Fibroblast of lung (primary cell): ENCODE data around the gene NTN4. TPM values are rescaled to one million over a fixed set of nuclear protein-coding genes. Genes with fewer than 3 reads are reported as not detected.

Source experiments
- DNase-seq, 2 donors: peaks; one replicate each; pipeline versions ENCODE4 v3.0.0 to v3.0.0-alpha.2; 2010; ENCODE audit warnings: low read depth in 2 of 2
- H2AFZ ChIP-seq: 2 replicates; pipeline ENCODE4 v1.5.1; 2012; ENCODE audit warnings: low read length, control low read depth, inconsistent platforms
- H3K27ac ChIP-seq: 2 replicates; pipeline ENCODE4 v1.5.1; 2011; ENCODE audit warnings: low read length, control low read depth; ENCODE audit not compliant: insufficient read depth
- H3K27me3 ChIP-seq: 2 replicates; pipeline ENCODE4 v1.5.1; 2011; ENCODE audit warnings: mild to moderate bottlenecking, low read length; ENCODE audit not compliant: control insufficient read depth, insufficient read depth
- H3K36me3 ChIP-seq: 2 replicates; pipeline ENCODE4 v1.5.1; 2011; ENCODE audit warnings: low read length; ENCODE audit not compliant: control insufficient read depth, insufficient read depth
- H3K4me1 ChIP-seq: 2 replicates; pipeline ENCODE4 v1.5.1; 2011; ENCODE audit warnings: low read length; ENCODE audit not compliant: control insufficient read depth, insufficient read depth; ENCODE audit errors: extremely low read depth
- H3K4me2 ChIP-seq: 2 replicates; pipeline ENCODE4 v1.5.1; 2011; ENCODE audit warnings: low read length, control low read depth; ENCODE audit not compliant: insufficient read depth; ENCODE audit errors: extremely low read depth
- H3K4me3 ChIP-seq, 4 experiments: fragments of 200-600 bp in 1 of 4; sonication (generic) in 1 of 4; replicated peaks in 1 of 4; 2 replicates each; pipeline ENCODE4 v1.5.1; 2011 to 2016; ENCODE audit warnings: low read length in 4 of 4, low read depth in 3 of 4, mild to moderate bottlenecking in 3 of 4, control low read depth in 2 of 4, inconsistent platforms in 1 of 4, mixed read lengths in 1 of 4; ENCODE audit not compliant: insufficient read depth in 1 of 4; ENCODE audit errors: control extremely low read depth in 1 of 4
- H3K79me2 ChIP-seq: 2 replicates; pipeline ENCODE4 v1.5.1; 2012; ENCODE audit warnings: mild to moderate bottlenecking, low read length, inconsistent platforms; ENCODE audit not compliant: control insufficient read depth, insufficient read depth
- H3K9ac ChIP-seq: 2 replicates; pipeline ENCODE4 v1.5.1; 2011; ENCODE audit warnings: mild to moderate bottlenecking, low read length, control low read depth; ENCODE audit not compliant: insufficient read depth
- H3K9me3 ChIP-seq: 2 replicates; pipeline ENCODE4 v1.5.1; 2012; ENCODE audit warnings: low read depth, low read length; ENCODE audit not compliant: control insufficient read depth, insufficient read depth
- H4K20me1 ChIP-seq: 2 replicates; pipeline ENCODE4 v1.5.1; 2011; ENCODE audit warnings: low read length; ENCODE audit not compliant: control insufficient read depth, insufficient read depth; ENCODE audit errors: extremely low read depth
- CTCF ChIP-seq, 2 donors: IDR thresholded peaks in 1 of 2; conservative IDR thresholded peaks in 1 of 2; 1 replicate in 1 of 2; 2 replicates in 1 of 2; pipeline ENCODE4 v1.5.1; 2011 to 2012; ENCODE audit warnings: low read length in 2 of 2, control low read depth in 1 of 2, inconsistent platforms in 1 of 2, low read depth in 1 of 2, mild to moderate bottlenecking in 1 of 2
- EZH2 ChIP-seq: IDR thresholded peaks from 2 replicates; pipeline ENCODE4 v1.5.1; 2012; ENCODE audit warnings: low read length, control low read depth, mild to moderate bottlenecking; ENCODE audit errors: missing control alignments
- polyA plus RNA-seq, 2 donors: library from polyadenylated mRNA; depleted of rRNA in 1 of 2; stranded (reverse) in 1 of 2; unstranded in 1 of 2; fragments of >200 nt; gene quantifications; 2 replicates each; pipeline ENCODE4 v1.2.1, GENCODE V29; 2011 to 2012; ENCODE audit warnings: missing spikeins in 1 of 2
- total RNA-seq: library from RNA; depleted of rRNA; stranded (reverse); fragments of >200 nt; gene quantifications from 2 replicates; pipeline ENCODE4 v1.2.1, GENCODE V29; 2014

The NTN4 gene
- total and polyA plus RNA-seq, 2 donors (not counting 1 experiment from before 2014, with no cell fraction given) = 28.6 to 170 TPM

GRCh38 chr12:95705143-95705542, 85.4 kb downstream of the NTN4 start:
- Histone ChIP-seq H3K4me2 (no peak overlapping the region), H3K27me3 (peaks cover 5% of the 10 kb centered on the region), H2AFZ (no peak overlapping the region), H3K27ac (no peak overlapping the region), H3K4me1 (peaks cover 6% of the 10 kb centered on the region), H3K36me3 (no peaks in the 10 kb centered on the region), H3K79me2 (no peaks in the 10 kb centered on the region), H3K9me3 (no peaks in the 10 kb centered on the region), H3K4me3 (no peak overlapping the region), H4K20me1 (no peaks in the 10 kb centered on the region), H3K9ac (no peak overlapping the region)
- TF ChIP-seq EZH2 = no peak
- TF ChIP-seq CTCF (conservative IDR thresholded peaks at IDR 0.05 in 1 of 2, IDR thresholded peaks at IDR 0.05 in 1 of 2; ENCODE audit: low read depth in 1 of 2, low read length in 2 of 2) = no peak
- DNase-seq = no peak

- H3K79me2 ChIP-seq = no peaks in the 10 kb centered on the region
- H3K4me1 ChIP-seq = peaks cover 7% of the 10 kb centered on the region
- no peak for DNase-seq
- H3K4me2 ChIP-seq = no peak overlapping the region
- no peaks in the 10 kb centered on the region for H4K20me1 ChIP-seq
- no peak overlapping the region for H3K4me3 ChIP-seq
- peaks cover 5% of the 10 kb centered on the region for H3K27me3 ChIP-seq
- TF ChIP-seq CTCF (conservative IDR thresholded peaks at IDR 0.05 in 1 of 2, IDR thresholded peaks at IDR 0.05 in 1 of 2; ENCODE audit: low read depth in 1 of 2, low read length in 2 of 2) = no peak
- no peak for TF ChIP-seq EZH2
- no peak overlapping the region for H3K27ac ChIP-seq
- no peaks in the 10 kb centered on the region for H3K9me3 ChIP-seq
- no peaks in the 10 kb centered on the region for H3K36me3 ChIP-seq
- no peak overlapping the region for H3K9ac ChIP-seq
- H2AFZ ChIP-seq = no peak overlapping the region
Observed at GRCh38 chr12:95703986-95704385, 86.6 kb downstream of the NTN4 start.

GRCh38 chr12:95701722-95702418, 88.7 kb downstream of the NTN4 start:
- no peaks in the 10 kb centered on the region for H3K79me2 ChIP-seq
- DNase-seq = no peak
- H3K4me3 ChIP-seq = no peak overlapping the region
- H3K36me3 ChIP-seq = no peaks in the 10 kb centered on the region
- H3K27ac ChIP-seq = no peak overlapping the region
- H2AFZ ChIP-seq = no peak overlapping the region
- TF ChIP-seq CTCF (conservative IDR thresholded peaks at IDR 0.05 in 1 of 2, IDR thresholded peaks at IDR 0.05 in 1 of 2; ENCODE audit: low read depth in 1 of 2, low read length in 2 of 2) (no peak), EZH2 (no peak)
- H3K27me3 ChIP-seq = peaks cover 5% of the 10 kb centered on the region
- H3K4me1 ChIP-seq = peaks cover 7% of the 10 kb centered on the region
- no peak overlapping the region for H3K9ac ChIP-seq
- H3K4me2 ChIP-seq = no peak overlapping the region
- H3K9me3 ChIP-seq = no peaks in the 10 kb centered on the region
- no peaks in the 10 kb centered on the region for H4K20me1 ChIP-seq
